Prostate gland (tissue), 2 donors: ENCODE data around the gene GPR42.

Experiments used
- CTCF ChIP-seq, 4 experiments: fragments of 200-600 bp in 2 of 4; fragments of 450-650 bp in 2 of 4; sonication (generic) in 2 of 4; IDR thresholded peaks; 1 replicate in 3 of 4; 2 replicates in 1 of 4; pipeline ENCODE4 v1.5.1; 2016 to 2019; ENCODE audit warnings: antibody characterized with exemption in 4 of 4, mild to moderate bottlenecking in 2 of 4, moderate library complexity in 2 of 4
- POLR2A ChIP-seq: fragments of 450-650 bp; IDR thresholded peaks from one replicate; pipeline ENCODE4 v1.6.1; 2016; ENCODE audit warnings: antibody characterized with exemption, mild to moderate bottlenecking

GRCh38 chr19:35322014-35322413 is 48.9 kb upstream of the GPR42 start:
- TF ChIP-seq CTCF (IDR thresholded peaks at IDR 0.05) (no peak), POLR2A (no peak)
